GM12878 (cell line): ENCODE results near the gene TENT5A. TPM values are rescaled to one million over a fixed set of nuclear protein-coding genes. Genes with fewer than 3 reads are reported as not detected.

ENCODE experiments used
- ATAC-seq: fragments of 200-7000 bp; cut with Tn5 transposase; 3 replicates; pipeline ENCODE4 v1.9.1; 2020; ENCODE audit warnings: mild to moderate bottlenecking, moderate library complexity
- BruUV-seq: library from RNA; stranded (reverse); fragments of 400-500 nt; replicated peaks from 2 replicates; lab custom pipeline; 2021; lab: Mats Ljungman, UMichigan
- CTCF ChIA-PET: fragments of 300-600 bp; sonication (Branson Sonifier 250); formaldehyde crosslinking; extraction: SDS; loops from one replicate; lab custom pipeline; 2021; ENCODE audit warnings: inconsistent platforms; lab: Yijun Ruan, JAX
- POLR2A ChIA-PET: fragments of 350-600 bp; formaldehyde crosslinking; extraction: SDS; loops from one replicate; lab custom pipeline; 2021; ENCODE audit warnings: inconsistent platforms; lab: Charles Lee
- RAD21 ChIA-PET: fragments of 300-600 bp; sonication (Branson Sonifier 250); formaldehyde crosslinking; loops from one replicate; lab custom pipeline; 2023; ENCODE audit warnings: antibody characterized with exemption; ENCODE audit not compliant: unreplicated experiment; lab: Charles Lee
- SMC1A ChIA-PET: fragments of 300-600 bp; sonication (Branson Sonifier 250); formaldehyde crosslinking; loops from one replicate; lab custom pipeline; 2023; ENCODE audit not compliant: unreplicated experiment, uncharacterized antibody; lab: Charles Lee
- DNase-seq: peaks from one replicate; pipeline ENCODE4 v3.0.0-alpha.2; 2011; ENCODE audit warnings: low read depth, low spot score
- FAIRE-seq: peaks from 3 replicates; lab custom pipeline; 2011; peaks lifted over from hg19 to GRCh38; lab: Jason Lieb, UNC
- H2AFZ ChIP-seq: 2 replicates; pipeline ENCODE4 v1.6.0; 2011; ENCODE audit warnings: low read depth, low read length, control low read depth; ENCODE audit not compliant: control insufficient read depth
- H3K27ac ChIP-seq: 2 replicates; pipeline ENCODE4 v1.5.1; 2011; ENCODE audit warnings: control low read depth; ENCODE audit not compliant: control insufficient read depth, insufficient read depth
- H3K27me3 ChIP-seq, 2 experiments: replicated peaks in 1 of 2; 2 replicates each; pipeline versions ENCODE4 v1.6.0 to v1.6.1; 2011; ENCODE audit warnings: low read length in 1 of 2; ENCODE audit not compliant: control insufficient read depth in 2 of 2, insufficient read depth in 2 of 2
- H3K36me3 ChIP-seq, 2 experiments: 2 replicates each; pipeline ENCODE4 v1.5.1; 2011; ENCODE audit warnings: low read length in 1 of 2; ENCODE audit not compliant: control insufficient read depth in 2 of 2, insufficient read depth in 2 of 2
- H3K4me1 ChIP-seq: 2 replicates; pipeline ENCODE4 v1.6.1; 2011; ENCODE audit warnings: mild to moderate bottlenecking, low read length, moderate library complexity, mixed read lengths; ENCODE audit not compliant: control insufficient read depth, insufficient read depth
- H3K4me2 ChIP-seq: 2 replicates; pipeline ENCODE4 v1.6.0; 2011; ENCODE audit warnings: control low read depth; ENCODE audit not compliant: control insufficient read depth, insufficient read depth
- H3K4me3 ChIP-seq: fragments of 200-600 bp; sonication (generic); 2 replicates; pipeline ENCODE4 v1.5.1; 2016
- H3K79me2 ChIP-seq: 2 replicates; pipeline ENCODE4 v1.6.0; 2011; ENCODE audit warnings: low read length; ENCODE audit not compliant: control insufficient read depth, insufficient read depth
- H3K9ac ChIP-seq: 2 replicates; pipeline ENCODE4 v1.8.0; 2011; ENCODE audit warnings: low read length, control low read depth, mixed read lengths; ENCODE audit not compliant: control insufficient read depth, insufficient read depth
- H3K9me3 ChIP-seq: replicated peaks from 3 replicates; pipeline ENCODE4 v1.5.1; 2011; ENCODE audit warnings: mild to moderate bottlenecking, low read length; ENCODE audit not compliant: control insufficient read depth, insufficient read depth
- H4K20me1 ChIP-seq: 2 replicates; pipeline ENCODE4 v1.6.0; 2011; ENCODE audit not compliant: control insufficient read depth, insufficient read depth
- BACH1 ChIP-seq: fragments of 450-650 bp; IDR thresholded peaks from 2 replicates; pipeline ENCODE4 v1.6.1; 2017; ENCODE audit warnings: mild to moderate bottlenecking, borderline replicate concordance
- CBX5 ChIP-seq: sonication (generic); IDR thresholded peaks from 2 replicates; pipeline ENCODE4 v1.6.1; 2016; ENCODE audit warnings: low read depth, moderate library complexity, mild to moderate bottlenecking, inconsistent platforms
- DPF2 ChIP-seq: fragments of 450-650 bp; IDR thresholded peaks from 2 replicates; pipeline ENCODE4 v1.6.1; 2017; ENCODE audit warnings: mild to moderate bottlenecking
- MYC ChIP-seq: IDR thresholded peaks from 2 replicates; pipeline ENCODE4 v1.6.1; 2011; ENCODE audit warnings: mild to moderate bottlenecking, low read length, moderate library complexity, inconsistent platforms; ENCODE audit not compliant: insufficient read depth, insufficient replicate concordance, insufficient read length, severe bottlenecking
- NR2C2 ChIP-seq: IDR thresholded peaks from 2 replicates; pipeline ENCODE4 v1.6.1; 2011; ENCODE audit warnings: borderline replicate concordance, low read depth; ENCODE audit not compliant: control insufficient read depth, insufficient read length
- RUNX3 ChIP-seq: IDR thresholded peaks from 2 replicates; pipeline ENCODE4 v1.6.1; 2012; ENCODE audit warnings: low read length, inconsistent platforms
- SMAD1 ChIP-seq: fragments of 450-650 bp; IDR thresholded peaks from 2 replicates; pipeline ENCODE4 v1.6.1; 2018; ENCODE audit warnings: mild to moderate bottlenecking, low read depth; ENCODE audit not compliant: partially characterized antibody
- SMARCA5 ChIP-seq: fragments of 450-650 bp; IDR thresholded peaks from 2 replicates; pipeline ENCODE4 v1.6.1; 2017; ENCODE audit warnings: mild to moderate bottlenecking
- SMC3 ChIP-seq: IDR thresholded peaks from 2 replicates; pipeline ENCODE4 v1.6.1; 2011; ENCODE audit warnings: low read length, improper control_type of control experiment, borderline replicate concordance
- SREBF1 ChIP-seq: IDR thresholded peaks from 2 replicates; pipeline ENCODE4 v1.6.1; 2012; ENCODE audit warnings: mild to moderate bottlenecking, low read length
- SUZ12 ChIP-seq: fragments of 200-600 bp; sonication (generic); IDR thresholded peaks from one replicate; pipeline ENCODE4 v1.6.1; 2018; ENCODE audit warnings: antibody characterized with exemption, mild to moderate bottlenecking; ENCODE audit not compliant: unreplicated experiment
- TBL1XR1 ChIP-seq: IDR thresholded peaks from 2 replicates; pipeline ENCODE4 v1.6.1; 2012; ENCODE audit warnings: low read depth, low read length, improper control_type of control experiment
- YBX1 ChIP-seq: fragments of 450-650 bp; IDR thresholded peaks from 2 replicates; pipeline ENCODE4 v1.6.1; 2016; ENCODE audit warnings: antibody characterized with exemption
- ZNF24 ChIP-seq: fragments of 450-650 bp; IDR thresholded peaks from 2 replicates; pipeline ENCODE4 v1.6.1; 2017; ENCODE audit warnings: antibody characterized with exemption, mild to moderate bottlenecking
- in situ Hi-C: fragments of 300-500 bp; cut with MboI; formaldehyde crosslinking; loops from 9 replicates; pipeline ENCODE4 v1.14.3; 2018; ENCODE audit warnings: mixed read lengths
- intact Hi-C: fragments of 100-400 bp; cut with micrococcal nuclease; formaldehyde crosslinking; loops from one replicate; pipeline ENCODE4 v1.14.2; 2022; ENCODE audit not compliant: unreplicated experiment
- polyA plus RNA-seq, 11 experiments: library from polyadenylated mRNA; depleted of rRNA in 4 of 11; unstranded in 6 of 11; stranded (reverse) in 5 of 11; fragments of >200 nt; fragmentation: Nextera tagmentation in 4 of 11; fragmentation: Illumina TruSeq in 1 of 11; extraction: Ambion mirVana in 4 of 11; extraction: Trizol in 1 of 11; gene quantifications; 1 replicate in 1 of 11; 2 replicates in 10 of 11; pipeline versions ENCODE4 v1.2.1 to v1.2.3, GENCODE V29; 2011 to 2016; ENCODE audit warnings: inconsistent platforms in 2 of 11, missing spikeins in 2 of 11, low read depth in 1 of 11
- total RNA-seq, 4 experiments: library from RNA; depleted of rRNA in 3 of 4; stranded (reverse); fragments of >200 nt in 3 of 4; fragmentation: Illumina TruSeq in 1 of 4; extraction: Trizol in 1 of 4; gene quantifications; 2 replicates each; pipeline versions ENCODE4 v1.2.1 to v1.2.3, GENCODE V29; 2013 to 2021
- TF ChIP-seq, protein P1 (sequence below): IDR thresholded peaks from 2 replicates; pipeline ENCODE4 v1.6.1; 2011; ENCODE audit warnings: low read depth, mild to moderate bottlenecking, low read length, moderate library complexity, borderline replicate concordance; ENCODE audit errors: extremely low read depth
- TF ChIP-seq, protein P2 (sequence below): IDR thresholded peaks from 2 replicates; pipeline ENCODE4 v1.6.1; 2011; ENCODE audit warnings: mild to moderate bottlenecking, low read depth, low read length, moderate library complexity; ENCODE audit not compliant: insufficient replicate concordance

TENT5A gene
- total and polyA plus RNA-seq, 10 of the 15 experiments (the other 5 are each of a cell fraction or from before 2014, with no cell fraction given) = 0.25 to 9.6 (median 0.48) TPM

DNA sequence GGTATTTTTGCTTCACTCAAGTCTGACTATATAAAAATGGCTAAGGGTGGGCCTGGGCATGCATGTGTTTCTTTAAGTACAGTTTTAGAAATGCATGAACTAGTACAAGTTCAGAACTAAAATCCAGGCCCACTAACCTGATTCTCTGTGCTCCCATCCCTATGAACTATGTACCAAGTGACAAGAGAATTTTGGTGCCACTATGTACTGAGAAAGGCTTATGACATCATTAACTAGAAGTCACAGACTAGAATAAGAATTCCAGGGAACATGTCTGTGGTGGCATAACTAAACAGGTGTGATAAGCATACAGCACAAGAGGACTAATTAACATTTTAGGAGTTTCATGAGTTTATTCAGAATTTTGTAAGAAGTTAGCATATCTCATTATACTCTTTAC is 16.1 kb downstream of the TENT5A start:
- Histone ChIP-seq H3K9me3 (no peaks in the 10 kb centered on the region; the same call in 2 of the 3 replicates), H3K9ac (no peak overlapping the region), H4K20me1 (no peaks in the 10 kb centered on the region), H3K36me3 (no peaks in the 10 kb centered on the region), H3K27ac (no peak overlapping the region), H3K79me2 (no peaks in the 10 kb centered on the region), H3K4me2 (no peak overlapping the region), H2AFZ (no peak overlapping the region), H3K4me3 (no peak overlapping the region)
- FAIRE-seq (no peak), ATAC-seq (no peak), DNase-seq (no peak)
- intact Hi-C loops = no loop called here
- POLR2A ChIA-PET = no interaction called here
- CTCF ChIA-PET = interaction anchor here (6.3 kb wide), 1 partner anchor 270 kb away, joined by 41 read pairs; no protein-coding TSS in a partner anchor
- RAD21 ChIA-PET = interaction anchor here (1.3 kb wide), 1 partner anchor 129 kb away, joined by 4 read pairs; no protein-coding TSS in a partner anchor
- TF ChIP-seq SMC3 (no peak), YBX1 (no peak), MYC (no peak), NR2C2 (no peak), CBX5 (no peak), SUZ12 (no peak), SREBF1 (no peak), SMARCA5 (no peak), RUNX3 (no peak), BACH1 (no peak), ZNF24 (no peak), TBL1XR1 (no peak), SMAD1 (no peak), DPF2 (no peak)
- TF ChIP-seq, protein P1, sequence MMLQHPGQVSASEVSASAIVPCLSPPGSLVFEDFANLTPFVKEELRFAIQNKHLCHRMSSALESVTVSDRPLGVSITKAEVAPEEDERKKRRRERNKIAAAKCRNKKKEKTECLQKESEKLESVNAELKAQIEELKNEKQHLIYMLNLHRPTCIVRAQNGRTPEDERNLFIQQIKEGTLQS = no peak
- TF ChIP-seq, protein P2, sequence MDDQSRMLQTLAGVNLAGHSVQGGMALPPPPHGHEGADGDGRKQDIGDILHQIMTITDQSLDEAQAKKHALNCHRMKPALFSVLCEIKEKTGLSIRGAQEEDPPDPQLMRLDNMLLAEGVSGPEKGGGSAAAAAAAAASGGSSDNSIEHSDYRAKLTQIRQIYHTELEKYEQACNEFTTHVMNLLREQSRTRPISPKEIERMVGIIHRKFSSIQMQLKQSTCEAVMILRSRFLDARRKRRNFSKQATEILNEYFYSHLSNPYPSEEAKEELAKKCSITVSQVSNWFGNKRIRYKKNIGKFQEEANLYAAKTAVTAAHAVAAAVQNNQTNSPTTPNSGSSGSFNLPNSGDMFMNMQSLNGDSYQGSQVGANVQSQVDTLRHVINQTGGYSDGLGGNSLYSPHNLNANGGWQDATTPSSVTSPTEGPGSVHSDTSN = no peak
- TF ChIP-seq, all 136 proteins: peak for 0
- H3K27me3 ChIP-seq = no peaks in the 10 kb centered on the region
- no TSS peak for BruUV-seq
- H3K4me1 ChIP-seq = no peaks in the 10 kb centered on the region
- SMC1A ChIA-PET = interaction anchor here (1.0 to 5.8 kb wide), 4 partner anchors 8 to 147 kb away, joined by 3 to 39 read pairs (median 6); no protein-coding TSS in a partner anchor
- in situ Hi-C loops = no loop called here
